ENCODE data around the gene SEC23IP.

The SEC23IP gene

DNA sequence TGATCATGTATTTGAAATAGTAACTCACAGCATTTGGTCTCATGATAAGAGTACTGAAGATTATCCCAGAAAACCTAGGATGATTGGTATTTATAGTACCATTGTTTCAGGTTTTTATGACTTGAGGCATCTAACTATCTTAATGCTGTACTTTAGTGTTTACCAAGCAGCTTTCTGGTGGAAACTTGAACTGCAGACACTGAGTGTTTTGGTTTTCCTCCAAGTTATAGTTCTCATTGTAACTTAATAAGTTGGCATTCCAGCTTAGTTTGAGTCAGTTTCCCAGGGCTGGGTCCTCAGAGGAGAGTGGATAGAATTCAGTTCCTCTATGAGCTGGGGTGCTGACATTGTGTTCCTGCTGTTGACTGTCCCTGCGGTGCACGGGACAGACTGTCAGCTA is 50.4 kb downstream of the SEC23IP start:
- no peak for DNase-seq

- DNase-seq, result no peak
These were observed 53.3 kb downstream of the SEC23IP start for GRCh38 chr10:119945805-119946204.

- DNase-seq, result no peak
These were observed 54.8 kb downstream of the SEC23IP start for GRCh38 chr10:119947300-119947699.

GRCh38 chr10:119957451-119957850 is 64.9 kb downstream of the SEC23IP start:
- DNase-seq, result no peak

GRCh38 chr10:119962837-119963236 is 70.3 kb downstream of the SEC23IP start:
- no peak for DNase-seq

- DNase-seq, result no peak
These were observed 74.5 kb downstream of the SEC23IP start for GRCh38 chr10:119967066-119967465.

- no peak for DNase-seq
These were observed 77.1 kb downstream of the SEC23IP start for GRCh38 chr10:119969609-119970008.

DNA sequence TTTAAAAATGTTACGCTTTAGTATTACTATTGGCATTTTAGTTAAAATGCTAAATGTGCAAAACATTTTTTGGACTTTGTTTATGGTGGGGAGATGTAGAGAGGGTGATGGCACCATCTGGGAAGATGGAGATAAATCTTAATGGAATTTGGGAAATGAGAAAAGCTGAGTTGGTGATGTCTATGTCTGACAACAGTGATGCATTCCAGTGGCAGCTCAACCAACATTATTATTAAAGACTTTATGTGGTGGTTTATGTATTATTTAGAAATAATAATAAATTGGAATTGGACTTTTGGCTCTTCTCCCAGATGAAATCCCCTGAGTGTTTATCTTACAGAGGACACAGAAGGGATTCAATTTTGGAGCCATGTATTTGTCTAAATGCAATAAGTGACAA is 77.6 kb downstream of the SEC23IP start:
- no peak for DNase-seq

DNA sequence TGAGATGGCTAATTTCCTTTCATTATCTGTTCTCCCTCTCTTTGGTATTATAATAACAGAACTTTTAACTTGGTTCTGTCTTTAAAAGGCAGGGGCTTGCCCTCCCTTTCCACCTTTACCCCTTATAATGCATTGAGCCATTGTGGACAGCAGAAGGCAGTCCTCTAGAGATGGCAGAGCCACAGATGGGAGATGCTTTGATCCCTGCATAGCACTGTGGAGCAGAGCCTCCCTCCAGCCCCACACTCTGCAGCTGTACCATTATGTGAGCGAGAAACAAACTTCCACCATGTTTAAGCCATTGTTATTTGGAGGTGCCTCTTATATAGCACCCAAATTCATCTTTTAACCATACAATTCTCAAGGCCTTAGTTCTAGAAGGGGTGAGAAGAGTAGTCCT is 78.4 kb downstream of the SEC23IP start:
- no peak for DNase-seq

DNA sequence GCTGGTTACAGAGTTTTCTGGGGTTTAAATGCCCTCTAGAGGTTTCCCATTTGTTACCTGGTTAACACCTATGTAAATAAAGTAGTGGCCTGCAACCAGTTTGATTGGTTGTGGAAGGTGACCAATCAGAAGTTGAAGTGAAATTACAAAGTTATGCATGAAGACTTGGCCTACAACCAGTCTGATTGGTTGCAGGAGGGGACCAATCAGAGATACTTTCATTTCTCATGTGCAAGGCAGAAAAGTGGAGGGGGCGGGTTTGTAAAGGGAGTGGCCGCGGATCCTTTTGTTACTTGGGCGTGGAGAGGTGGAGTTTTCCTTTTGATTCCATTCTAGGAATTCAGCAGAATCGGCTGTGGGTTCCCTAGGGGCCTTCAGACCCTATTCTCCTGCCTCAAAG is 80.8 kb downstream of the SEC23IP start:
- no peak for DNase-seq

DNA sequence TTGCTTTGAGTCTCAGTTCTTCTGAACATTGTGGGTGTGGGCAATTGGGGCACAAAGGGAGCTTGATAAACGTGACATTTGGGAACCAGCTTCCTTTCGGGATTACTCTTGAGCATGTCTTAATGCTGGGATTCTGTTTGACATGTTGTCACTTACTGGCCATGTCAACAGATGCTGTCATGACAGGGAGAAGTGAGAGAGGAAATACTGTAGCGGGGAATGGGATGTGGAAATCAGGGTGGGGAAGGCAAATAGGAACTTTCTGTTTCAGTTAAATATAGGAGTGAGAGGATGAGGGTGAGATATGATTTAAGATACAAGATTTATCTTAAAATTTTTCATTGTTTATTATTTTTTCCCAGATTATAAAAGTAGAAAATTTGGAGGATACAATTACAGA is 83.9 kb downstream of the SEC23IP start:
- DNase-seq, result no peak

- DNase-seq, result no peak
These were observed 88.6 kb downstream of the SEC23IP start for GRCh38 chr10:119980956-119981750.

DNA sequence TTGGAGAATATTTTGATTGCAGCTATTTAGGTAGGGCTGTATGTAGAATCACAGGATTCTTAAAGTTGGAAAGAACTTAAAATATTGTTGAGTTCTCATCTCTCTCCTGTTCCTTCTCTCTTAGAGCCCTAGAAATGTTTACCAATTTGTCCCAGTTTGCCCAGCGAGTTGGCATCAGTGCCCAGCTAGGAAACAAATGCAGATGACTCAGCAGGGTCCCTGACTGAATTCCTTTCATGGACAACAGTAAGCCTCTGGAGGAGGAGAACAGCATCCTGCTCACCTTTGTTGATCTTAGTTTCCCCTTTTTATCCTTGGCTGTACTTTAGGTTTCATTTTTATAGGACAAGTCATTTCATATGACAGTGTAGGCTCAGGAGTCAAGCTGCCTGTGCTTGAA is 89.3 kb downstream of the SEC23IP start:
- no peak for DNase-seq

- no peak for DNase-seq
These were observed 95.8 kb downstream of the SEC23IP start for GRCh38 chr10:119988333-119988732.

GRCh38 chr10:119989966-119990365 is 97.4 kb downstream of the SEC23IP start:
- no peak for DNase-seq

- no peak for DNase-seq
These were observed 98.5 kb downstream of the SEC23IP start for GRCh38 chr10:119991066-119991465.

DNA sequence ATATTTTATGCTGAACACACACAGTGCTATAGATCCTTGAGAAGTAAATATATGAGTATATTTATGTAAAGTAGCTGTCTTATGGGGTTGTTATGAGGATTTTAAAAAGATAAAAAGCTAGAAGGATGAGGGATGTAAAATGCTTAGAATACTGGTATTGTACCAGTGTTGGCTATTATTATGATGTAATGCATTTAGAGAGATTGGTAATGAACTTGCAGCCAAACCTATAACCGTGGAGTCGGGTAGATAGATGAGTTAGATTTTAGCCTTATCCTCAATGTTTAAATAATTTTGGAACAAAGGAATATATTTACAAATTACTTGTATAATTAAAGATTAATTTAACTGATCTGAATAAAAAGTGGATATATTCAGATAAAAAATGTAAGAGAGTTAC is 99.3 kb downstream of the SEC23IP start:
- no peak for DNase-seq
